IPS-NIHi7 (cell line): ENCODE data around the gene GABPA.
"Not testable (repeated sequence)": the region's sequence is repeated elsewhere in the genome, so short reads cannot be mapped to it uniquely, and the experiment has no call there.

Experiments
- DNase-seq: peaks from one replicate; pipeline ENCODE4 v3.0.0; 2012; ENCODE audit warnings: mixed read lengths; ENCODE audit errors: extremely low spot score

The GABPA gene

DNA sequence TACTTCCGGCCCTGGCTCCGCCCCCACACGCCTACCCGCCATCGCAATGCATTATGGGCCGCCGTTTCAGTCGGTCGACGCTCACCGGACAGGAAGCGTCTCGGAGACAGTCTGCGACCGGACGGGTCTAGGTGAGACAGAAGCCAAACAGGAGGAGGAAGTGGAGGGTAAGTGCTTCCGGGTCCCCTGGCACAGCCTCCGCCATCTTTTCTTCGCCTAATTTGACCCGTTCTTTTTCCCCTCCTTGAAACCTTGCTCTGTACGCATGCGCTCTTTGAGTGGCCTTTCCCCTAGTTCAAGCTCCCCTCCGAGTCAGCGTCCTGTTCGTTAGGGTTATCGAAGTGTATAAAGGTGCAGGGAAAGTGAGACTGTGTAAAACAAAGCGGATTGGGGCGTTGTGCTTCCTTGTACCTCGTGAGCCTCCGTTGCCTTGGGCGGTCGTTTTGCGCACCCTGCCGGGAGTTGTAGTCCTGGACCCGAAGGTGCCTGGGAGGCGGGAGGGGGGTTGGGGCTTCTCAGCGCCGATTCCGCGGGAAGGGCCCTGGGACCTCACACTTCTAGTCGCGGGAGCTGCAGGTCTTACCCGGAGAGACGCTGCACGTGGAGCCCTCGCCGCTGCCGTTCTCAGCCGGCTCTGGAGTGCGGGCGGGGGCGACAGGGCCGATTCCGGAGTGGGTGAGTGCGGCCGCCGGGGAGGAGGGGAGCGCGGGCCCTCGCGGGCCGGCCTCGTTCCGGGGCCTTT is at the start of gene GABPA, which contains the start of gene ATP5PF:
TSS of gene GABPA (plus strand) at position 69 of the 742 bp plus-strand sequence. CDS start 6,627 bp downstream, outside the sequence.
TSS of gene ATP5PF (minus strand) at position 1 of the 742 bp plus-strand sequence. CDS start 5,110 bp downstream, outside the sequence.
- peak; percentile 91 for DNase-seq

DNA sequence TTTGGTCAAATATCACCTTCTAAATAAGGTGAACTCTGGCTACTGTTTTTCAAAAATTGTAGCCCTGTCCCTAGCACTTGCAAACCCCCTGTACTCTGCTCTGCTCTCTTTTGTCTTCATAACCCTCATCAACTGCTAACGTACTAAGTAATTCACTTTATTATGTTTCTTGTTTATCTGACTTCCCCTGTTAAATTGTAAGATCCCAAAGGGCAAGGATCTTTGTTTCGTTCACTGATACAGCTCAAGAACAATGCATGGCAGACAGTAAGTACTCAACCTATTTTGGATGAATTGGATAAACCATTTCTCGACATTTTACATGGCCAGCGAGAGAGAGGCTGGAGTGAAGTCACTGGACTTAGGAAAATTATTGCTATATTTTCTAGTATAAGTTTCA is 47.0 kb upstream of the GABPA start:
- no peak for DNase-seq

DNA sequence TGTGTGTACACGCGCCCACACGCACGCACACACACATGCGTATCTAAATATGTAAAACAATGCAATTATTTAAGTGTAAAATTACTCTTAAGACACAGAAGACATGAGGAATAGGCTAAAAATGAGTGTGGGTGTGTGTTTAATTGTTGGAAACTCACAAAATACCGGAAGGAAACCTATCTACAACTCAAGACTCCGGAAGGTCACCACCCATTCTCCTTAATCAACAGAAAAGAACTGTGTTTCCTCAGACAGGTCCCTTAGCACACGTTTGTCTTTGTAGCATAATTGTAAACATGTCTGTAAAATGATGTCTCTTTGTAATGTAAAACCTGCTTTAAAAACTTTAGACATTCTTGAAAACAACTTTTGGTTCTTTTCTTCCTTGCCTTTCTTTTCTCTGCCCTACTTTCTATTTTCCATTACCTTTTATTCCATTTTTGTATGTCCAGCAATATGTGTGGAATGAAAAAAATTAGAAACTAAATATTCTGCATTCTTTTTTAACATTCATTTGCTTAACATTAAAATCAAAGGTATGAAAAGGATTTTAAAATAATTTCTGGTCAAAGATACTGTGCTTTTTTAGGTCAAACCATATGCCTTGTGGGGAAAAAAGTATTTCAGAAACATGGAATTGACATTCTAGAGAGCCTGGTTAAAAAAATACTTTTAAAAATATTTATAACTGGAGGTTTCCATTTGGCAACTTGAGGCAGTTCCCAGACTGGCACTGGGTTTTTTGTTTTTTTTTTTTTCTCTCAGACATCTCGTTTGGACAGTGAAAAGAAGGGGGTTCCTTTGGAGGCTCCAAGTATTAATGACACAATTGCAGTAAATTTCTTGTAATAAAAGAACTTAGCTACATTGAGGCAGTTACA is 46.3 kb upstream of the GABPA start:
- DNase-seq: no peak

DNA sequence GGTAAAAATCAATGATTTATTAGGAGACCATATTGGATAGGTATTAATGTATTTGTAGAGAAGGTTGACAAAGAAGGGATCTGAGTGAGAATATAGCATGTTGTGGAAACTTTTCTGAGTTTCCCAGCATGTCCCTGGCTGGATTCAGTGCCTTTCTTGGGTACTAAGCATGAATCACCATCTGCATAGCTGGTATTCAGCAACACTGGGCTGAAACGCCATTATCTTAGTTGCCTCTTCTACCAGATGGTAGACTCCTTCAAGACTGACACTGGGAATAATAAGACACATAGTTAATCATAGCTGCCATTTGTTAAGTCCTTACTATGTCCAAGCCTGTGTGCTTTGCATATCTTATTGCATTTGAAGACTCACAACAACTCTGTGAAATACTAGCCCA is 45.5 kb upstream of the GABPA start:
- DNase-seq: no peak

DNA sequence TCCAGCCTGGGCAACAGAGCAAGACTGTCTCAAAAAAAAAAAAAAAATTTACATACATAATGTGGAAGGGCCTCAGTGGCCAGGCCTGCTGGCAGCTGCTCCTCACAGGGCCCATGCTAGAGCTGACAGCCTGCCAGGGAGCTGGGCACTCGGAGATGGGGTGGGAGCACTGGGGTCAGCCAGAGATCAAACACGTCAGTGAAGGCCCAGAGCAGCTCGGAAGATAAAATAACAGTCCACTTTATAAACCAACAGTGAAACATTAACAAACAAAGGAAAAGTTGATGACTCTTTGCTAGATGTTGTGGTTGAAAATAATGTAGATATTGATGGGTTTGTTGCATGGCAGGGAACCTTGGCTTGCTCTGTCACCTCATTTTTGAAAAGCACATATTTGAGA is 42.8 kb upstream of the GABPA start:
- DNase-seq: no peak

DNA sequence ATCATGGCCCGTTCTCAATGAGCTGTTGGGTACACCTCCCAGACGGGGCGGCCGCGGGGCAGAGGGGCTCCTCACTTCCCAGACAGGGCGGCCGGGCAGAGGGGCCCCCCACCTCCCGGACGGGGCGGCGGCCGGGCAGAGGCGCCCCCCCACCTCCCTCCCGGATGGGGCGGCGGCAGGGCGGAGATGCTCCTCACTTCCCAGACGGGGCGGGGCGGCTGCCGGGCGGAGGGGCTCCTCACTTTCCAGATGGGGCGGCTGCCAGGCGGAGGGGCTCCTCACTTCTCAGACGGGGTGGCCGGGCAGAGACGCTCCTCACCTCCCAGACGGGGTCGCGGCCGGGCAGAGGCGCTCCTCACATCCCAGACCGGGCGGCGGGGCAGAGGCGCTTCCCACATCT is 39.3 kb upstream of the GABPA start:
- not testable (repeated sequence) for DNase-seq

DNA sequence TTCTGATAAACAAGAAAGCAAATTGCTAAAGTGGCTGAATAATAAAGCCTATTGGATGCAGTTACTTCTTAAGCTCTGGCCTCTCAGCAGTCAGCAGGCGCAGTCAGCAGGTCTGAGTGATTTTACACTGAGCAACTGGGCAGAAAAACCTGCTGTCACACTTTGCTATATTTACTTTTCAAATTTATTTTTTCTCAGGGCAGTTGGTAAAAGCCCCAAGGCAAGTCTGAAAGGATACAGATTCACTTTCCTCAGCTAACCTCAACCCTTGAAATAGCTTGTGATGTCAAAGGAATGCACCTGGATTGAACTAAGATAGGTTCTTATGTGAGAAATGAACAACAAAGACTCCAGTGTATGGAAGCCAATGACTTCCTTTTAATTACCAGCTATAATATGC is 34.0 kb upstream of the GABPA start:
- DNase-seq: no peak

DNA sequence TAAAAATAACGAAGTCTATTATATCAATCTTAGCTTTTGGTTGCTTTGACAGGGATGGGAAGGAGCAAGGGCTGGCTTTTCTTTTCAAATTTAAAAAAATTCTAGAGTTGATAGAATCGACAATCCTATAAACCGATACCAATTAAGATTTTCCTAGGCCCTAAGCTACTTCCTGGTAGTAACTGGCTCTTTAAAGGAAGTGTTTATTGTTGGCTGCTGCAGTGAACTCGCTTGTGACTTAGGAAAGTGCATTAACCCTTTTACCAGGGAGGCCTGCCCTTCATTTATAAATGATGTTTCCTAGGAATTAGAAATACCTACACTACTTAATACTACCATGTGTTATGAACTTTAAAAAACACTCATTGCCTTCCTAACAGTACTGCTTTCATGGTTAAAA is 33.2 kb upstream of the GABPA start:
- no peak for DNase-seq

DNA sequence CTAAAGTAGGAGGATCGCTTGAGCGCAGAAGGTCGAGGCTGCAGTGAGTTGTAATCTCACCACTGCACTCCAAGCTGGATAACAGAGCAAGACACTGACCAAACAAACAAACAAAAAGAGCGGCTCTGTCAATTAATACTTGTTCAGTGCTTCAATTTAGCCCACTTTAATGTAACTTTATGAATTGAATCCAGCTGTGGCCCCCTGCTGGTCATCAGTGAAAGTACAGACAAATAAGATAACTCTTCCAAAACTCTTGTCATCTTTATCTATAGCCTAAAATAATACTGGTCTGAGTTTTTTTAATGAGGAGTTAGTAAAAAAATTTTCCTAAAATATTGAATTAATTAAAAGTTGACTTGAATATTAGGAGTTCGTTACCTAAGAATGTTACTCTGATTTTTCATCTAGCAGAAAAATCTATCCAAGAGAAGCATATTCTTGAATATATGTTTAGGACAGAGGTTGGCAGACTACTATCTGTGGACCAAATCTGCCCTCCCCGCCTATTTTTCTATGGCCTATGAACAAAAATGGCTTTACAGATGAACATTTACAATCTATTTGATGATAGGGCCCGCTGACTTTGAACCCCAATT is 26.2 kb upstream of the GABPA start:
- DNase-seq: peak; percentile 24

DNA sequence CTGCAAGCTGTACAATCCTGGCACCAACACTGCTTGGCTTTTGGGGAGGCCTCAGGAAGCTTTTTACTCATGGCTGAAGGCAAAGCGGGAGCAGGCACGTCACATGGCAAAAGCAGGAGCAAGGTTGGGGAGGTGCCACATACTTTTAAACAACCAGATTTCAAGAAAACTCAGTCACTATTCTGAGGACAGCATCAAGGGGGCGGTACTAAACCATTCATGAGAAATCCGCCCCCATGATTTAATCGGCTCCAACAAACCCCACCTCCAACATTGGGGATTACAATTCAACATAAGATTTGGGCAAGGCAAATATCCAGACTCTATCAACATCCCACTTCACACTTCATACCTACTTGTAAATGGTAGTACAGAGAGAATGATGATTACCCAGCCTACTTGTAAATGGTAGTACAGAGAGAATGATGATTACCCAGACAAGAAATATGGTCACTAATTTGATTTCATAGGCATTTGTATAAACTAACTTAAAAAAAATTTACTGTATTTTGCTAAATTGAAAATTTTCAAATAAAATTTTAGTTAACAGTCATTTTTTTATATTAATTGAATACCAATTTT is 25.0 kb upstream of the GABPA start:
- no peak for DNase-seq

DNA sequence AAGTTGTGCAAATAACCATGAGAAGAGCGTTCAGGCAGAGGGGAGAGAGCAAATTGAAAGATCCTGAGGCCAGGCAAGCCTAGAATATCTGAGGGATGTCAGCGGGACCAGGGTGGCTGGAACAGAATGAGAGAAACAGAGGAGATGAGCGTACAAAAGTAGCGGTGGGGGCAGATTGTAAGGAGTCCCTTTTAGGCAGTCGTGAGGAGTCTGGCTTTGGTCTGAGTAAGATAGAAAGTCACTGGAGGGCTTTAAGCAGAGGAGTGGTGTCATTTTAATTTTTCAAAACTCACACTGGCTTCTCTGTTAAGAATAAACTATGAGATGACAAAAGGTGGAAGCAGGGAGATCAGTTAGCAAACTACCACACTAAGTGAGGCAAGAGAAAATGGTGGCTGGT is 24.2 kb upstream of the GABPA start:
- DNase-seq: no peak

DNA sequence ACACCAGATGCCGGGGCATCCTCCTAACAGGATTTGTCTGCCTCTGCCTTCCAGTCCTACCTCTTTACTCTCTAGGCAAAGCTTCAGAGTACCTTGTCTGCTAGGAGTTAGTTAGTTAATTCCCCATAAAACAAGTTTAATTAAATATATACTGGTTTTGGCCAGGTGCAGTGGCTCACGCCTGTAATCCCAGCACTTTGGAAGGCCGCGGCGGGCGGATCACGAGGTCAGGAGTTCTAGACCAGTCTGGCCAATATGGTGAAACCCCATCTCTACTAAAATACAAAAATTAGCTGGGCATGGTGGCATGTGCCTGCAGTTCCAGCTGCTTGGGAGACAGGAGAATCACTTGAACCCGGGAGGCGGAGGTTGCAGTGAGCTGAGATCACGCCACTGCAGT is 20.7 kb upstream of the GABPA start:
- not testable (repeated sequence) for DNase-seq

DNA sequence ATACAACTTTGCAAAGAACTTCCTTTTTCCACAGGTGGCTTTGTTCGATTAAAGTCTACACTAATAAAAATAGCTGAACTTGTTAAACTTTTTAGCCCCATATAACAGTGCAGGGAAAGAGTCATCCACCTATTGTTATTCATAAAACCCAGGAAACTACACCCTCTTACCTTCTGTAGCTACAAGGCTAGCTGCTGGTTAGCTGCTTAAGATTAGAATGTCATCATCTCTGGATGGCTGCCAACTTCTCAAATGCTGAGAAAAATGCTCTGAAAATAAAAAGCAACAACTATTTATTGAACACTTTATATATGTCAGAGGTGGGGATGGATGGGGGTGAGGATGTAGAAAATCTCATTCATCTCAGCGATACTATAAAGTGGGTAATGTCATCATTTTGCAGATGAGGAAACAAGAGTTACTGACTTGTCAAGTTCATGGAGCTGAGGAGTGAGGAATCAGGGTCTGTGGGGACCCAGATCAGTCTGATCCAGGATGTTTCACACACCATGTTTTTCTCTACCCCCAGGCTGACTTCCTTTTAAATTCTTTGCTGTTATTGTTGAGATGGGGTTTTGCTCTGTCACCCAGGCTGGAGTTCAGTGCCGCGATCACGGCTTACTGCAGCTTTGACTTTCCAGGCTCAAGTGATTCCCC is 17.2 kb upstream of the GABPA start:
- DNase-seq: no peak

DNA sequence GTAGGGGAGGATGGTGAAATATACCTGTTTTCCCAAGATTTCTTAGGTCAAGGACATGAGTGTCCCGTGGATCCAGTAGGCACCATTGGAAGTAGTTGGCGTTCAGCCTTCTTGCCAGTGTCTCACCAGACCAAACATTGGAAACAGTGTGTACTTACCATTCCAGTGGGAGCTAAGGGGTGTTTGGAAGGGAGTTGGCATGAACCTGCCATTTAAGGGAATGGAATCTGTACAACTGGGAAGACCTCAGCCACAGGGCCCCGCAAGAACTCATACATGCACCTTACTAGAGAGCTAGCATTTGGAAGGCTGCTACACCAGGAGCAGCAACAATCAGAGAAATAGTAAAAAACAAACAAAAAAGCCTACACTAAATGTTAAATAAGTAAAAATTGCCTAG is 12.8 kb upstream of the GABPA start:
- DNase-seq: no peak

DNA sequence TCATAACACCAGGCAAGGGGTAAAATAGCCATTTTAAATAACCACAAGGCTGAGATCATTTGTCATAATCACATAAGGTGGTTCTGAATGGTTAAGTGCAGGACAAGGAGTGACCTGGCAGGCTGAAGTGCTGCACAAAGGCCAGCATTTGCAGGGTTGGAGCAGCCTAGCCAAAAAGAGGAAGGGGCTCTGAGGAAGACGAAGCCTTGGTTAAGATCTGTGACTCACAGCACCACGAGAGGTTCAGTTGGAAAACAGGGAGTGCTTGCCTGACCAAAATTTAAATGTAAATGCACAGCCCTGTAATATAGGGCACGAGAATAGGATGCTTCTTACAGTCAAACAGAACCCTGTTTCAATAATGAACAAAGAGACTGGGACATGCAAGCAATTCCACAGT is 12.1 kb upstream of the GABPA start:
- no peak for DNase-seq

DNA sequence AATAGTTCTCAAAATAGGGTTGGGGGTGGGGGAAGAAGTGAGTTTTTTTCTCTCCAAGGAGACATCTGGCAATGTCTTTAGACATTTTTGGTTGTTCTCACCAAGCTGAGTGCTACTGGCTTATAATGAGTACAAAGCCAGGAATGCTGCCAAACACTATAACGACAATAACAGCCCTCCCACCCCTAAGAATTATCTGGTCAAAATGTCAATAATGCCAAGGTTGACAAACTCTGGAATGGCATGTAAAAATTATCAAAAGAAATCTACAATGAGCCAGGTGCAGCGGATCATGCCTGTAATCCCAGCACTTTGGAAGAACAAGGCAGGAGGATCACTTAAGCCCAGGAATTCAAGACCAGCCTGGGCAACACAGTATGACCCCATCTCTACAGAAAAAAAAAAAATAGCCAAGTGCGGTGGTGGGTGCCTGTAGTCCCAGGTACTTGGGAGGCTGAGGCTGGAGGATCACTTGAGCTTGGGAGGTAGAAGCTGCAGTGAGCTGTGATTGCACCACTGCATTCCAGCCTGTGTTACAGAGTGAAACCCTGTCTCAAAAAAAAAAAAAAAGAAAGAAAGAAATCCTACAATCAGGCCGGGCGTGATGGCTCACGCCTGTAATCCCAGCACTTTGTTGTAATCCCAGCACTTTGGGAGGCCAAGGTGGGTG is 2.5 kb upstream of the GABPA start:
- no peak for DNase-seq

DNA sequence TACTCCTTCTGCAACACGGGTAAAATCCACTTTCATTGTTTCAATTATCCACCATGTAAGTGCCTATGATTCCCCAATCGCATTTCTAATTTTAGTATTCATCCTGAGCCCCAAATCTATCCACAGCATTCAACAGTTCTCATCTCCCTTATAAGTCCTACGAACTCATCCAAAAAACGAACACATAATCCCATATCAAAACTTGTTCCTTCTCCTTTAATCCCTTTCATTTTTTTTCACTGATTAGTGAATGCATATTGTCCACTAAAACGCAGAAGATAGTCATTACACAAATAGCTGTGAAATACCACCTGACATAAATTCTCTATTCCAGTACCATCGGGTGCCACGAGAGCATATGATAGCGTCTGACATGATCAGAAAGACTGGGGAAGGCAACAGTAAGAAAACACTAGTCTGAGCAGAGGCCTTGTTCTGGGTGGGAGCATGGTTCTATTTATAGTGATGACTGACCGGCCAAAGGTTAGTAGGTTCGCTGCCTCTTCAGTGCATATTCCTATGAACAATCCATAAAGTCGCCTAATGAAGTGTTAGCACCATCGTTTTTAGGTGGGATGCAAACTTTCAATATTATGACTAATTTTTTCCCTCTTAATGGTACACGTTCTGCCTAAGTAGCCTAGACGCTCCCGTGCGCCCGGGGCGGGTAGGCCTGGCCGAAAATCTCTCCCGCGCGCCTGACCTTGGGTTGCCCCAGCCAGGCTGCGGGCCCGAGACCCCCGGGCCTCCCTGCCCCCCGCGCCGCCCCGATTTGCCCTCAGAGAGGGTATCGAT is 716 bp upstream of the GABPA start:
- no peak for DNase-seq

DNA sequence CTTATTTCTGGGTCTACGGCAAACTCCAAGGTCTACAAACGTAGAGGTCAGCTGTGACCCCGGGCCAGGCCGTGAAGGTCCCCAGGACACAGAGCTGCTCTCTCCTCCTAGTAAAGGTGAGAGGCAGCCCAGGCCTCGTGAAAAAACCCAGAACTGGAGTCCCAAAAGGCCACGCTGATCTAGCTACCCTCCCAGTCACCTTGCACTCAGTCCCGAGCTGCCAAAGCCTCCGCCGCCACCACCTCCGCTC is 193 bp upstream of the GABPA start:
- no peak for DNase-seq

DNA sequence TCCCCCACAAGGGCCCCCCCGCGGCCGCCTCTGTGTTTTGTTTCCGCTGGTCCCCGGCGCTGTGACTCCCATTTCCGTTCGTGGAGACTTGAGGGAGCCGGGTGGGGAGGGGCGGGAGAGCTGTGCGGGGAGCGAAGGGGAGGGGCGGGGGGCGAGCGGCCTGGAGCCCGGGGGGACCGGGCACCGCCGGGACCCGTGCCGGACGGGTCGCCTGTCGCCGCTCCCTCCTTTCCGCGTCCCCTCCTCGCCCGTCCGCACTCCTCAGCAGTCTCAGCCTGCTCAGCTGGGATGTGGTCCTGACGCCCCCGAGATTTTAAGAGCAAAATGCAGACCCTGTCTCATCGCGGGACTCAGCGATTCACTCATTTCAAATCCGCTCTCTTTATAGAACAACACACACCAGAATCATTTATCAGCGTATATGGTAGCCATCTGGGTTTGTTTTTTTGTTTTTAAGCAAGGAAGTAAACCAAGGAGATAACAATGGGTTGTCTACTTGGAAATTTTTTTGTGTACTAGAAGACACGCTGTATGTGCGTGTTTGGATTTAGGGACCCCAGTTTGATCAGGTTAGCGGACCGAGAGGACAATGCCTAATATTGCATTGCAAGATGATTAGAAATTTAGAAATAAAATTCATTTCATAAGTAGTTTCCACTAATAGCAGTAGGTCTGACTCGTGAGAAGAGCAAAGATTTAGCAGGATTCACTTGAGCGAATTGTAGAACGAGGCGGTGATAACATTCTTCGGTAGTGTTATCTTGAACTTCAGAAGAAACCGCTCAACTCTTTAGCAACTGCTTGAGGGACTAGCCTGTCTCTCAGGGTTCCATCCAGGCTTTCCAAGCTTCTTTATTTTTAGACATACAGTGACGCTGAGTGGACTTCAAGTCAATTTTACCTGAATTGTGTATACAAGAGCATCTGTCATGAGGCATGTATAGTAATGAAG is 1.1 kb downstream of the GABPA start:
- DNase-seq: peak; percentile 71
